ENCODE data around the gene DPP7. TPM values are rescaled to one million over a fixed set of nuclear protein-coding genes. Genes with fewer than 3 reads are reported as not detected.

The DPP7 gene
- total RNA-seq: 100 to 1,000 TPM; 352 to 394 (median 392) TPM

GRCh38 chr9:137114613-137115393 is at the start of gene DPP7:
Gene DPP7 (minus strand): TSS chr9:137114733. CDS start chr9:137114713, 20 bp downstream.
- Mint-ChIP-seq H3K36me3 (ENCODE audit: insufficient read depth) (no peaks in the 10 kb centered on the region), H3K4me1 (ENCODE audit: low read depth) (peaks cover 10% of the 10 kb centered on the region), H3K4me3 (peak within 1 kb of the TSS; percentile 79), H3K9me3 (no peaks in the 10 kb centered on the region), H3K27me3 (ENCODE audit: low read depth) (no peaks in the 10 kb centered on the region)
- ATAC-seq (peak; percentile 93 to 94), DNase-seq (peak; percentile 77)

- no peaks in the 10 kb centered on the region for H3K9me3 Mint-ChIP-seq
- no peak for DNase-seq
- peaks cover 8% of the 10 kb centered on the region for H3K4me1 Mint-ChIP-seq (ENCODE audit: low read depth)
- H3K36me3 Mint-ChIP-seq (ENCODE audit: insufficient read depth): no peaks in the 10 kb centered on the region
- H3K4me3 Mint-ChIP-seq: no peak overlapping the region
- peaks cover 54% of the 10 kb centered on the region for H3K27me3 Mint-ChIP-seq (ENCODE audit: low read depth)
- ATAC-seq: no peak
These were observed 49.3 kb upstream of the DPP7 start for GRCh38 chr9:137163805-137164204.

GRCh38 chr9:137163365-137163715 is 48.8 kb upstream of the DPP7 start:
- no peak overlapping the region for H3K4me3 Mint-ChIP-seq
- peaks cover 10% of the 10 kb centered on the region for H3K4me1 Mint-ChIP-seq (ENCODE audit: low read depth)
- no peaks in the 10 kb centered on the region for H3K9me3 Mint-ChIP-seq

GRCh38 chr9:137162505-137163364 is 48.2 kb upstream of the DPP7 start:
- Mint-ChIP-seq H3K9me3 (no peaks in the 10 kb centered on the region), H3K27me3 (ENCODE audit: low read depth) (peaks cover 61% of the 10 kb centered on the region), H3K4me1 (ENCODE audit: low read depth) (peaks cover 14% of the 10 kb centered on the region), H3K36me3 (ENCODE audit: insufficient read depth) (no peaks in the 10 kb centered on the region), H3K4me3 (no peak overlapping the region)
- DNase-seq (no peak), ATAC-seq (peak in 1 of 2 donors; percentile 46)

More at GRCh38 chr9:137163365-137163715, 48.8 kb upstream of the DPP7 start:
- Mint-ChIP-seq H3K36me3 (ENCODE audit: insufficient read depth) (no peaks in the 10 kb centered on the region), H3K27me3 (ENCODE audit: low read depth) (peaks cover 55% of the 10 kb centered on the region)
- DNase-seq (no peak), ATAC-seq (no peak)

GRCh38 chr9:137161558-137162486 is 47.3 kb upstream of the DPP7 start:
- H3K4me1 Mint-ChIP-seq (ENCODE audit: low read depth): peaks cover 19% of the 10 kb centered on the region
- H3K27me3 Mint-ChIP-seq (ENCODE audit: low read depth): peaks cover 65% of the 10 kb centered on the region
- ATAC-seq (no peak), DNase-seq (no peak)
- no peaks in the 10 kb centered on the region for H3K36me3 Mint-ChIP-seq (ENCODE audit: insufficient read depth)
- H3K9me3 Mint-ChIP-seq: no peaks in the 10 kb centered on the region
- H3K4me3 Mint-ChIP-seq: no peak overlapping the region

- ATAC-seq: no peak
- DNase-seq: no peak
- Mint-ChIP-seq H3K4me3 (no peak overlapping the region), H3K9me3 (no peaks in the 10 kb centered on the region), H3K27me3 (ENCODE audit: low read depth) (peaks cover 62% of the 10 kb centered on the region), H3K4me1 (ENCODE audit: low read depth) (peaks cover 19% of the 10 kb centered on the region), H3K36me3 (ENCODE audit: insufficient read depth) (no peaks in the 10 kb centered on the region)
These were observed 46.4 kb upstream of the DPP7 start for GRCh38 chr9:137160716-137161557.

- Mint-ChIP-seq H3K4me3 (no peak overlapping the region), H3K4me1 (ENCODE audit: low read depth) (peaks cover 19% of the 10 kb centered on the region), H3K27me3 (ENCODE audit: low read depth) (peaks cover 58% of the 10 kb centered on the region), H3K36me3 (ENCODE audit: insufficient read depth) (no peaks in the 10 kb centered on the region), H3K9me3 (no peaks in the 10 kb centered on the region)
- ATAC-seq (no peak), DNase-seq (no peak)
These were observed 45.5 kb upstream of the DPP7 start for GRCh38 chr9:137160054-137160425.

GRCh38 chr9:137159105-137160053 is 44.8 kb upstream of the DPP7 start:
- no peak for ATAC-seq
- Mint-ChIP-seq H3K9me3 (no peaks in the 10 kb centered on the region), H3K36me3 (ENCODE audit: insufficient read depth) (no peaks in the 10 kb centered on the region), H3K4me1 (ENCODE audit: low read depth) (peaks cover 19% of the 10 kb centered on the region), H3K4me3 (no peak overlapping the region), H3K27me3 (ENCODE audit: low read depth) (peaks cover 58% of the 10 kb centered on the region)
- DNase-seq: no peak

- Mint-ChIP-seq H3K36me3 (ENCODE audit: insufficient read depth) (no peaks in the 10 kb centered on the region), H3K27me3 (ENCODE audit: low read depth) (peaks cover 54% of the 10 kb centered on the region), H3K4me3 (no peak overlapping the region), H3K9me3 (no peaks in the 10 kb centered on the region), H3K4me1 (ENCODE audit: low read depth) (peaks cover 19% of the 10 kb centered on the region)
- DNase-seq: no peak
- ATAC-seq: no peak
These were observed 44.1 kb upstream of the DPP7 start for GRCh38 chr9:137158625-137159024.

GRCh38 chr9:137157618-137158415 is 43.3 kb upstream of the DPP7 start:
- ATAC-seq (no peak), DNase-seq (no peak)
- Mint-ChIP-seq H3K27me3 (ENCODE audit: low read depth) (peaks cover 51% of the 10 kb centered on the region), H3K9me3 (no peaks in the 10 kb centered on the region), H3K36me3 (ENCODE audit: insufficient read depth) (no peaks in the 10 kb centered on the region), H3K4me3 (no peak overlapping the region), H3K4me1 (ENCODE audit: low read depth) (peaks cover 19% of the 10 kb centered on the region)

GRCh38 chr9:137156567-137157375 is 42.2 kb upstream of the DPP7 start:
- peaks cover 47% of the 10 kb centered on the region for H3K27me3 Mint-ChIP-seq (ENCODE audit: low read depth)
- ATAC-seq (peak; percentile 69 to 76), DNase-seq (peak; percentile 62)
- peaks cover 19% of the 10 kb centered on the region for H3K4me1 Mint-ChIP-seq (ENCODE audit: low read depth)
- peak overlapping the region; percentile 55 for H3K4me3 Mint-ChIP-seq
- no peaks in the 10 kb centered on the region for H3K9me3 Mint-ChIP-seq
- no peaks in the 10 kb centered on the region for H3K36me3 Mint-ChIP-seq (ENCODE audit: insufficient read depth)
